ENCODE measurements around the gene FBXO38.

GRCh38 chr5:148455185-148455584 lies 71.4 kb downstream of the FBXO38 start:
- TF ChIP-seq NFIC (IDR thresholded peaks at IDR 0.05; ENCODE audit: borderline replicate concordance), result no peak
- no peak for TF ChIP-seq SIN3A (IDR thresholded peaks at IDR 0.05; ENCODE audit: borderline replicate concordance, low read depth, low read length)
- no peak for TF ChIP-seq TAF1 (IDR thresholded peaks at IDR 0.05; ENCODE audit: borderline replicate concordance, low read depth, low read length)
- TF ChIP-seq, protein P1, sequence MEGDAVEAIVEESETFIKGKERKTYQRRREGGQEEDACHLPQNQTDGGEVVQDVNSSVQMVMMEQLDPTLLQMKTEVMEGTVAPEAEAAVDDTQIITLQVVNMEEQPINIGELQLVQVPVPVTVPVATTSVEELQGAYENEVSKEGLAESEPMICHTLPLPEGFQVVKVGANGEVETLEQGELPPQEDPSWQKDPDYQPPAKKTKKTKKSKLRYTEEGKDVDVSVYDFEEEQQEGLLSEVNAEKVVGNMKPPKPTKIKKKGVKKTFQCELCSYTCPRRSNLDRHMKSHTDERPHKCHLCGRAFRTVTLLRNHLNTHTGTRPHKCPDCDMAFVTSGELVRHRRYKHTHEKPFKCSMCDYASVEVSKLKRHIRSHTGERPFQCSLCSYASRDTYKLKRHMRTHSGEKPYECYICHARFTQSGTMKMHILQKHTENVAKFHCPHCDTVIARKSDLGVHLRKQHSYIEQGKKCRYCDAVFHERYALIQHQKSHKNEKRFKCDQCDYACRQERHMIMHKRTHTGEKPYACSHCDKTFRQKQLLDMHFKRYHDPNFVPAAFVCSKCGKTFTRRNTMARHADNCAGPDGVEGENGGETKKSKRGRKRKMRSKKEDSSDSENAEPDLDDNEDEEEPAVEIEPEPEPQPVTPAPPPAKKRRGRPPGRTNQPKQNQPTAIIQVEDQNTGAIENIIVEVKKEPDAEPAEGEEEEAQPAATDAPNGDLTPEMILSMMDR (IDR thresholded peaks at IDR 0.05), result no peak
- no peak for TF ChIP-seq REST (IDR thresholded peaks at IDR 0.05; ENCODE audit: low read depth, low read length)
- no peak for TF ChIP-seq PBX3 (IDR thresholded peaks at IDR 0.05)
- no peak for TF ChIP-seq EZH2phosphoT487 (IDR thresholded peaks at IDR 0.05; ENCODE audit: borderline replicate concordance, low read depth)
- no peak for TF ChIP-seq FOXM1 (IDR thresholded peaks at IDR 0.05; ENCODE audit: low read depth)
- TF ChIP-seq RCOR1 (IDR thresholded peaks at IDR 0.05; ENCODE audit: low read length), result no peak
- peak; percentile 17; the same call in 1 of the 2 replicates for TF ChIP-seq TCF12 (IDR thresholded peaks at IDR 0.05)
